ENCODE data around the gene PBLD. TPM values are rescaled to one million over a fixed set of nuclear protein-coding genes. Genes with fewer than 3 reads are reported as not detected.

Gene PBLD
- total and polyA plus RNA-seq, 9 of the 15 experiments (the other 6 are each of a cell fraction or from before 2014, with no cell fraction given), result 1.2 to 4.3 (median 2.5) TPM

GRCh38 chr10:68261132-68261856 lies 71.4 kb downstream of the PBLD start:
- H3K9me3 ChIP-seq (replicated peaks; ENCODE audit: control insufficient read depth, insufficient read depth, low read depth, low read length), result no peaks in the 10 kb centered on the region
- no peaks in the 10 kb centered on the region for H3K4me1 ChIP-seq (replicated peaks in 1 of 2; ENCODE audit: control insufficient read depth in 2 of 2, insufficient read depth in 2 of 2, low read length in 2 of 2)
- 6% methylated on average over 8 of the region's 8 CpGs for WGBS (ENCODE audit: insufficient coverage, low coverage, missing lambda C conversion rate)
- in situ Hi-C loops (cut with MboI) (no loop called here), intact Hi-C loops (cut with micrococcal nuclease) (no loop called here)
- H3K4me2 ChIP-seq (ENCODE audit: insufficient read depth, low read length), result no peak overlapping the region
- H3K4me3 ChIP-seq, result no peak overlapping the region
- H2AFZ ChIP-seq (ENCODE audit: low read depth, low read length), result no peak overlapping the region
- no peaks in the 10 kb centered on the region for H3K79me2 ChIP-seq (ENCODE audit: control insufficient read depth, insufficient read depth, low read length)
- no peaks in the 10 kb centered on the region for H3K9me1 ChIP-seq (ENCODE audit: control insufficient read depth, insufficient read depth, low read length)
- FAIRE-seq (no peak), ATAC-seq (no peak), DNase-seq (ENCODE audit: extremely low read depth in 1 of 4, low spot score in 3 of 4) (no peak)
- no peak overlapping the region for H3K27ac ChIP-seq (ENCODE audit: extremely low read depth, low read depth, low read length)
- TF ChIP-seq NFIC (IDR thresholded peaks at IDR 0.05), result peak; percentile 62
- TF ChIP-seq, protein P1, sequence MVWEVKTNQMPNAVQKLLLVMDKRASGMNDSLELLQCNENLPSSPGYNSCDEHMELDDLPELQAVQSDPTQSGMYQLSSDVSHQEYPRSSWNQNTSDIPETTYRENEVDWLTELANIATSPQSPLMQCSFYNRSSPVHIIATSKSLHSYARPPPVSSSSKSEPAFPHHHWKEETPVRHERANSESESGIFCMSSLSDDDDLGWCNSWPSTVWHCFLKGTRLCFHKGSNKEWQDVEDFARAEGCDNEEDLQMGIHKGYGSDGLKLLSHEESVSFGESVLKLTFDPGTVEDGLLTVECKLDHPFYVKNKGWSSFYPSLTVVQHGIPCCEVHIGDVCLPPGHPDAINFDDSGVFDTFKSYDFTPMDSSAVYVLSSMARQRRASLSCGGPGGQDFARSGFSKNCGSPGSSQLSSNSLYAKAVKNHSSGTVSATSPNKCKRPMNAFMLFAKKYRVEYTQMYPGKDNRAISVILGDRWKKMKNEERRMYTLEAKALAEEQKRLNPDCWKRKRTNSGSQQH (CRISPR knock-in tag; IDR thresholded peaks at IDR 0.05), result no peak
- no peaks in the 10 kb centered on the region for H3K36me3 ChIP-seq (ENCODE audit: control insufficient read depth, insufficient read depth, low read length)
- ChIA-PET CTCF (ENCODE audit: low intra/inter-chr PET ratio) (no interaction called here), POLR2A (interaction anchor here (0.8 kb wide), 1 partner anchor 12 kb away, joined by 3 read pairs; no protein-coding TSS in a partner anchor)
- BruUV-seq (replicated peaks), result no TSS peak
- no peak overlapping the region for H3K9ac ChIP-seq (ENCODE audit: insufficient read depth in 1 of 2, low read depth in 2 of 2, low read length in 2 of 2)
- peaks cover 2 to 8% of the 10 kb centered on the region in 2 experiments; a peak in 3 of 5 replicates for H3K27me3 ChIP-seq (ENCODE audit: control insufficient read depth in 2 of 2, insufficient read depth in 2 of 2, low read length in 2 of 2)
- no peaks in the 10 kb centered on the region for H4K20me1 ChIP-seq (replicated peaks; ENCODE audit: control insufficient read depth, insufficient read depth, low read length)

DNA sequence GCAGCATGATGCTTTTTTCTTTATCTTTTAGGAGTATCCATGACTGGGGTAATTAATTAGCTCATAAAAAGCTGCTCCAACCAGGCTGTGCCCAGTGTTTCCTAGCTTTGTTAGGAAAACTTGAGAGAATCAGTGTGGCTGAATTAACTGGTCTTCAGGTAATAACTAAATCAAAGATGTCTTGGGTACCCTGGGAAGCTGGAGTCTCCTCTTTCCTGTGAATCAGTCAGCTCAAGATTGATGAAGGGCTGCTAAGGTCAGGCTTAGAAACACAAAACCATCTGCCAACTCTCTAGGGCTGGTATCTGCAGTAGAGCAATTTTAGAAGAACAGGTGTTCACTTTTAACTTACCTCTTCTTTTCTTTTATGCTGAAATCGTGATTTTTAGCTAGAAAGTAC lies 79.4 kb downstream of the PBLD start:
- DNase-seq (ENCODE audit: extremely low read depth in 1 of 4, low spot score in 3 of 4), result no peak
- no peak overlapping the region for H3K27ac ChIP-seq (ENCODE audit: extremely low read depth, low read depth, low read length)
- H4K20me1 ChIP-seq (replicated peaks; ENCODE audit: control insufficient read depth, insufficient read depth, low read length), result no peaks in the 10 kb centered on the region
- H3K79me2 ChIP-seq (ENCODE audit: control insufficient read depth, insufficient read depth, low read length), result no peaks in the 10 kb centered on the region
- WGBS (ENCODE audit: insufficient coverage, low coverage, missing lambda C conversion rate), result 0% methylated on average over 1 of the region's 1 CpG
- no peak overlapping the region for H3K4me2 ChIP-seq (ENCODE audit: insufficient read depth, low read length)
- FAIRE-seq, result no peak
- no peak for ATAC-seq
- peaks cover 39 to 40% of the 10 kb centered on the region in 2 experiments for H3K27me3 ChIP-seq (ENCODE audit: control insufficient read depth in 2 of 2, insufficient read depth in 2 of 2, low read length in 2 of 2)
- no peaks in the 10 kb centered on the region for H3K36me3 ChIP-seq (ENCODE audit: control insufficient read depth, insufficient read depth, low read length)
- H3K9ac ChIP-seq (ENCODE audit: insufficient read depth in 1 of 2, low read depth in 2 of 2, low read length in 2 of 2), result no peak overlapping the region
- H3K4me1 ChIP-seq (replicated peaks in 1 of 2; ENCODE audit: control insufficient read depth in 2 of 2, insufficient read depth in 2 of 2, low read length in 2 of 2), result no peaks in the 10 kb centered on the region
- no TSS peak for BruUV-seq (replicated peaks)
- intact Hi-C loops (cut with micrococcal nuclease), result no loop called here
- no peak overlapping the region for H3K4me3 ChIP-seq
- ChIA-PET CTCF (ENCODE audit: low intra/inter-chr PET ratio) (no interaction called here), POLR2A (interaction anchor here (0.6 to 1.6 kb wide), 4 partner anchors 10 to 79 kb away, joined by 3 to 4 read pairs (median 3); partner anchors contain the start of genes HNRNPH3 and PBLD)
- H3K9me3 ChIP-seq (replicated peaks; ENCODE audit: control insufficient read depth, insufficient read depth, low read depth, low read length), result no peaks in the 10 kb centered on the region
- no peak overlapping the region for H2AFZ ChIP-seq (ENCODE audit: low read depth, low read length)
- in situ Hi-C loops (cut with MboI), result no loop called here
- no peaks in the 10 kb centered on the region for H3K9me1 ChIP-seq (ENCODE audit: control insufficient read depth, insufficient read depth, low read length)
- TF ChIP-seq SRSF9 (IDR thresholded peaks at IDR 0.05; ENCODE audit: borderline replicate concordance, low read depth, low read length) (no peak), CC2D1A (IDR thresholded peaks at IDR 0.05) (no peak), FOS (IDR thresholded peaks at IDR 0.05; ENCODE audit: extremely low read depth, insufficient read length) (no peak), ZBTB2 (IDR thresholded peaks at IDR 0.05) (no peak), TAF15 (IDR thresholded peaks at IDR 0.05; ENCODE audit: low read depth, low read length) (no peak)
- TF ChIP-seq, protein P2, sequence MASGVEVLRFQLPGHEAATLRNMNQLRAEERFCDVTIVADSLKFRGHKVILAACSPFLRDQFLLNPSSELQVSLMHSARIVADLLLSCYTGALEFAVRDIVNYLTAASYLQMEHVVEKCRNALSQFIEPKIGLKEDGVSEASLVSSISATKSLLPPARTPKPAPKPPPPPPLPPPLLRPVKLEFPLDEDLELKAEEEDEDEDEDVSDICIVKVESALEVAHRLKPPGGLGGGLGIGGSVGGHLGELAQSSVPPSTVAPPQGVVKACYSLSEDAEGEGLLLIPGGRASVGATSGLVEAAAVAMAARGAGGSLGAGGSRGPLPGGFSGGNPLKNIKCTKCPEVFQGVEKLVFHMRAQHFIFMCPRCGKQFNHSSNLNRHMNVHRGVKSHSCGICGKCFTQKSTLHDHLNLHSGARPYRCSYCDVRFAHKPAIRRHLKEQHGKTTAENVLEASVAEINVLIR (CRISPR knock-in tag; IDR thresholded peaks at IDR 0.05), result no peak
- TF ChIP-seq, protein P3, sequence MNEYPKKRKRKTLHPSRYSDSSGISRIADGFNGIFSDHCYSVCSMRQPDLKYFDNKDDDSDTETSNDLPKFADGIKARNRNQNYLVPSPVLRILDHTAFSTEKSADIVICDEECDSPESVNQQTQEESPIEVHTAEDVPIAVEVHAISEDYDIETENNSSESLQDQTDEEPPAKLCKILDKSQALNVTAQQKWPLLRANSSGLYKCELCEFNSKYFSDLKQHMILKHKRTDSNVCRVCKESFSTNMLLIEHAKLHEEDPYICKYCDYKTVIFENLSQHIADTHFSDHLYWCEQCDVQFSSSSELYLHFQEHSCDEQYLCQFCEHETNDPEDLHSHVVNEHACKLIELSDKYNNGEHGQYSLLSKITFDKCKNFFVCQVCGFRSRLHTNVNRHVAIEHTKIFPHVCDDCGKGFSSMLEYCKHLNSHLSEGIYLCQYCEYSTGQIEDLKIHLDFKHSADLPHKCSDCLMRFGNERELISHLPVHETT (CRISPR knock-in tag; conservative IDR thresholded peaks at IDR 0.05 in 1 of 2, IDR thresholded peaks at IDR 0.05 in 1 of 2), result no peak
